ENCODE measurements around the gene ASB13. TPM values are rescaled to one million over a fixed set of nuclear protein-coding genes. Genes with fewer than 3 reads are reported as not detected.

The ASB13 gene
- total and polyA plus RNA-seq, 2 of the 13 experiments (the other 11 are each of a cell fraction or from before 2014, with no cell fraction given) = 9.3 to 15.4 TPM

GRCh38 chr10:5666841-5667630 lies 641 bp upstream of the ASB13 start (continued):
- TF ChIP-seq NFAT5 (CRISPR knock-in tag; IDR thresholded peaks at IDR 0.05) (peak; percentile 62; the same call in 1 of the 2 replicates), ZNF496 (CRISPR knock-in tag; IDR thresholded peaks at IDR 0.05; ENCODE audit: insufficient replicate concordance) (no peak), ZNF552 (CRISPR knock-in tag; IDR thresholded peaks at IDR 0.05; ENCODE audit: borderline replicate concordance) (no peak), MEF2D (CRISPR knock-in tag; IDR thresholded peaks at IDR 0.05) (peak; percentile 58; the same call in 1 of the 2 replicates), MNT (IDR thresholded peaks at IDR 0.05) (peak; percentile 96), ZNF83 (CRISPR knock-in tag; IDR thresholded peaks at IDR 0.05; ENCODE audit: borderline replicate concordance) (peak; percentile 59; the same call in 1 of the 2 replicates), HNRNPH1 (optimal IDR thresholded peaks at IDR 0.05; ENCODE audit: low read depth, low read length) (no peak), SOX6 (IDR thresholded peaks at IDR 0.05) (no peak), SOX6 (CRISPR knock-in tag; IDR thresholded peaks at IDR 0.05) (peak; percentile 46; the same call in 1 of the 2 replicates), SNAI1 (CRISPR knock-in tag; IDR thresholded peaks at IDR 0.05; ENCODE audit: borderline replicate concordance) (peak; percentile 83; the same call in 1 of the 2 replicates), ZNF263 (CRISPR knock-in tag; IDR thresholded peaks at IDR 0.05) (no peak), ARNTL (CRISPR knock-in tag; IDR thresholded peaks at IDR 0.05) (no peak), ZNF407 (CRISPR knock-in tag; IDR thresholded peaks at IDR 0.05; ENCODE audit: not compliant biosample characterization) (no peak), HHEX (CRISPR knock-in tag; IDR thresholded peaks at IDR 0.05) (peak; percentile 28; the same call in 1 of the 2 replicates)
